ENCODE data around the gene KIF2C.
"Not testable (repeated sequence)": the region's sequence is repeated elsewhere in the genome, so short reads cannot be mapped to it uniquely, and the experiment has no call there.

Gene KIF2C

DNA sequence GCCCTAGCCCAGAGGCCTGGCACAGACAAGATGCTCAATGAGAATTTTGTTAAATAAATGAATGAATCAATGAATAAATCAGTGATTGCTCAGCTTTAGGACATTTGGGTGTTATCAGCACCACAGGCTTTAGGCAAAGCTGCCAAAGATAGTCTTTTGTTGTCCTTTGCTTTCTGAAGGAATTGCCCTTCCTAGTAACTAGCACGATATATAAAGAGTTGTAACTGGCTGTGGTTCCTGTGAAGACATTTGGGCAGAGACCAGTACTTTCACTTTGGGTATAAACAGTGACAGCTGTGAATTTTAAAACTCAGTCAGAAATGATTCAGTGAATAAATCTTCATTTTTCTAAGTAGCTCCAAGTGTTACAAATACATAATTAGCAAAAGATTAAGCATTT is 22.0 kb upstream of the KIF2C start:
- FAIRE-seq (no peak), DNase-seq (ENCODE audit: extremely low spot score, insufficient read length, low read depth) (no peak)

DNA sequence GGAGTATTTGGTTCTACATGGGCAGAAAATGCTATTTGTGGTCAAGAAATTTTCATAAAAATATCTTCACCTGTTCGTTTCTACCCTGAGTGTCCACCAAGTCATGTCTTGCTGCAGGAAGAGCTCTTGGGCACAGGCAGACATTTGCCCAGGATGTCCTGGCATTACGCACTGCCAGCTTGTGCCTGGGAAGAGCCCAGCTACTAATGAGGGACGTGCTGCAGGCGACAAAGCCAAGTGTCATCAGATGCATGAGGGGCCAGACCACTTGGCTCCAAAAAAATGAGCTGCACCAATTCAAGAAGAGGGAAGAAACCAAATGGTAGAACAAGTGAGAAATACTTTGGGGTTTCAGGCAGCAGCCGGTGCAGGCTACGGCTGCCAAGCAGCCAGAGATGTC is 21.5 kb upstream of the KIF2C start:
- no peak for DNase-seq (ENCODE audit: extremely low spot score, insufficient read length, low read depth)
- FAIRE-seq, result peak; percentile 61

DNA sequence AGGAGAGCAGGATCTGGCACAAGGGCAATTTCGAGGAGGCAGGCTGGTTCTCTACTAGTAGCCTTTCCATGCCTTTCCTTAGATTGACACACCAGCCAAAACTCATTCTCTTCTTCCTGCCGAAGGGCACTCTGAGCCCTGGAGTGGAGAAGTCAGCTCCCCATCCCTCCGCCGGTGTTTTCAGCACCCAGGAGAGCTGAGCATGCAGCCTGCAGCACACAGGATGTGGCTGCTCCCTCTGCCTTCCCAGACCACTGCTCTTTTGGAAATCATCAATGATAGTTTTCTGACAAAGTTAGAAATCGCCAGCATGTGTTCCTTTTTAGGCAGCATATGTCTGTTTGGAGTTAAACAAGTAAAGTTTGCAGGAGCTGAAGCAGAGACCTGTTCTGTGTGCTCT is 20.3 kb upstream of the KIF2C start:
- FAIRE-seq (no peak), DNase-seq (ENCODE audit: extremely low spot score, insufficient read length, low read depth) (no peak)

DNA sequence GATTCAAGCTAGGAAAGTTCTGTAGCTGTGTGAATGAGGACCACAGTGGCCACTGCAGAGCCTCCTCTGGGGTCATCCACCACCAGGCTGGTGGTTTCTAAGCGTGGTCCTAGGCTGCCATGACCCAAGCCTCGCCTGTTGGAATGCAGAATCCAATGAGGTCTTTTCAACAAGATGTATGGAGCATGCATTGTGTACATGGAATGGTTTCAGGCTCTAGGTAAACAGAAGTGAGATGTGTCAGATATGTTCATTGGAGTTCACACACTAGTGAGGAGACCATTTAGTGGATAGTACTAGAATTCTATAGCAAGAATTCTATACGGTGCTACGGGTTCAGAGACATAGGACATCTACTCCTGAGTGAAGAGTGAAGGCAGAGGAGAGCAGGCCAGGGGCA is 19.4 kb upstream of the KIF2C start:
- FAIRE-seq (no peak), DNase-seq (ENCODE audit: extremely low spot score, insufficient read length, low read depth) (no peak)

DNA sequence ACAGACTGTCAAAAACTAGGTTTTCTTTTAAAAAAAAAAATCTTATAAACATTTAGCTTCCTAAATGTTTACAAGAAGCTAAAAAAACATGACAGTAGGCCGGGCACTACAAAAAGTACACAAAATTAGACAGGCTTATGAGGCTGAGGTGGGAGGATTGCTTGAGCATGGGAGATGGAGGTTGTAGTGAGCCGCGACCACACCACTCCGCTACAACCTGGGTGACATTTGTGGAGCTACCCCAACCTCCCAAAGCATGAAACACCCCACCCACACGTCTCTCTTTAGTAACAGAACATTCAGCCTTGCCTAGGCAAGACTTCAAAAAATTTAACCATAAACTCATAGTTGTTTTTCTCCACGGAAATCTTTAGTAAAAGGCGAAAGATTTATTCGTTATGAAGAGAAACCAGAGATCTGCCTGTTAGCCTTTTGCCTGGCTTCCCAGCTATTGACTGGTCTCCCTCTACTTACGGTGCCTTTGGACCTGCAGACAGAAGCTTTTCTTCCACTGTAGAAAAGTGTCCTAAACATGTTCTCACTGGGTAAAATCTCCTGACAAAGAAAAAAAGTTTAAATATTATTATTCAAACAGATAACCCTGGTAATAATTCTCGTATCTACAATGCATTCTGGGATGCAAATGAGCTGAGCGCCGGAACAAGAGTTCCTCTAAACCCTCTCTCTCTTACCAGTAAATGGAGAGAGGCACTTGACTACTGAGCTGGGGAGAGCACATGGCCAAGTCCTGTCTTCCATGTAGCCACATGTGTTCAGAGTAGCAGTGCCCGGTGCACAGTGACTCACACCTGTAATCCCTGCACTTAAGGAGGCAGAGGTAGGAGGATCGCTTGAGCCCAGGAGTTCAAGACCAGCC is 17.9 kb upstream of the KIF2C start:
- FAIRE-seq (peak; percentile 87), DNase-seq (ENCODE audit: extremely low spot score, insufficient read length, low read depth) (peak; percentile 61)

DNA sequence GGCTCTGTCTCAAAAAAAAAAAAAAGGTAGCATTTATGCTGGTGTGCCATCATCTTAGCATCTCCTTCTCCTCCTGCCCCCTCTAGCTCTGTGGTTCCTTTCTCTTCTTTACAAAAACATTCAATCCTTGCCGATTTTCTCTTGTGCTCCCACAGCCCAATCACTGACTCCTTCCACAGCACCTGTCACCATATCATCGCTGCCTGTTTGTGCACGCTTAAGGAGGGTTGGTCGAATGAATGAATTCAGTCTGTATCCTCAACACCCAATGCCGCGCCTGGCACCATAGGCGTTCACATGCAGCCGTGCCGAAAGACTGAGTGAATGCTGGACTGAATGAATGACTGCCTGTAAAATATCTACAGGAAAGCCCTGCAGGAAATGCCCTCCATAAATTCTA is 16.6 kb upstream of the KIF2C start:
- no peak for DNase-seq (ENCODE audit: extremely low spot score, insufficient read length, low read depth)
- no peak for FAIRE-seq

DNA sequence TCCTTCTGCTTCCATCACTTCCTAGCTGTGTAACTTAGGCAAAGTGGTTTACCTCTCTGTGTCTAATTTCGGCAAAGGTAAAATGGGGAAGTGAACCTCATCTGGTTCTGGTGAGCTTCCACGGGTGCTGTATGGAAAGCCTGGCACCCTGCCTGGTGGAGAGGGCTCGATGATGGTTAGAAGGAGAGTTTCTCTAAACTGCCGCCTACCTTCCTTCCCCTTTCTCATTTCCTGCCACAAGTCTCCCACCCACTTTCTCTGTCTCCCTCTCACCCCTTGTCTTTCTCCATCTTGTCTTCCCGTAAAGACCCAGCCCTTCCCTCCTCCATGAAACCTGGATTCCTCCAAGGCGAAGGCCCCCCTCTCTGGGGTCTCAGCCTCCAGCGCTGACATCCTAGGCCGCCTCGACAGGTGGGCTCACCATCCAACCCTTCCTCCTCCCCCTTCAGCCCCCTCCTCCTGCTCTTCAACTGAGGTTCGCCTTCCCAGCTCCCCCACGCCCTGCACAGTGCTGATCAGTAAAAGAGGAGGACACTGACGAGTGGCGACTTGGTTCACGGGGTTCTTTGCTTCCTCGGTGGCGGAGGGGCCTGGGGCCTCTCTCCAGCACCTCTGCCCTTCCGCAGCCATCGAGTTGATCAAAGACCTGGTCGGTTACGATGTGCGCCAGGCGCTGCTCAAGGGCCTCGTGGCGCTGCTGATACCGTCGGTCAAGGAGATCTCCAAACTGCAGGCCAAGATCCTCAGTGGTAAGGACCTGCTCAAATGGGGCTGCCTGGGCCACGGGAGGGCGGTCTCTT is 15.9 kb upstream of the KIF2C start:
- FAIRE-seq, result peak; percentile 91
- DNase-seq (ENCODE audit: extremely low spot score, insufficient read length, low read depth), result no peak

DNA sequence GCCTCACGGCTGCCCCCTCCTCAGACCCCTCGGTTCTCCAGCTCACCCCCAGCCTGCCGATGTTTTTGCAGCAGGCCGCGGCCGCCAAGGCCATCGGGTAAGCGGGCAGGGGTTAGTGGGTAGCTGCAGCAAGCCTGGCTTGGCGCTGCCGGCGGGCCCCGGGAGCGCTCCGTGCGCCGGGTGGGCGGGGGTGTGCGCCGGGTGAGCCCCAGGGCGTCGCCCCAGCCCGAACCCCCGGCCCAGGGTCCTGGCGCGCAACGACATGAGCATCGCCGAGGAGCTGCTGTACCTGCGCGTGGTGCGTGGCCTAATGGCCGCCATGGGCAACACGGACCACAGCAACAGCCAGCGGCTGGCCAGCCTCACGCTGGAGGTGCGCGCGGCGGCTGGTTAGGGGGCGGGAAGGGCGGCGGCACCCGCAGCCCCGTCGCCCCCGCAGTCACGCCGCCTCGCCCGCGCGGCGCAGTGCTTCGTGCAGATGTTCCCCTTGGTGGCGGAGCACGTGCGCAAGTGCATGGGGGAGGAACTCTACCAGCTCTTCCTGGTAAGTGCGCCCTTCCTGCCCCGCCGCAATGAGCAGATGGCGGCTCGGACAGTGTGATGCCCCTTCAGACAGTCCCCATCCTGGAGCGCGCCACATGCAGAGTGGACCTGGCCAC is 15.2 kb upstream of the KIF2C start:
- no peak for FAIRE-seq

DNA sequence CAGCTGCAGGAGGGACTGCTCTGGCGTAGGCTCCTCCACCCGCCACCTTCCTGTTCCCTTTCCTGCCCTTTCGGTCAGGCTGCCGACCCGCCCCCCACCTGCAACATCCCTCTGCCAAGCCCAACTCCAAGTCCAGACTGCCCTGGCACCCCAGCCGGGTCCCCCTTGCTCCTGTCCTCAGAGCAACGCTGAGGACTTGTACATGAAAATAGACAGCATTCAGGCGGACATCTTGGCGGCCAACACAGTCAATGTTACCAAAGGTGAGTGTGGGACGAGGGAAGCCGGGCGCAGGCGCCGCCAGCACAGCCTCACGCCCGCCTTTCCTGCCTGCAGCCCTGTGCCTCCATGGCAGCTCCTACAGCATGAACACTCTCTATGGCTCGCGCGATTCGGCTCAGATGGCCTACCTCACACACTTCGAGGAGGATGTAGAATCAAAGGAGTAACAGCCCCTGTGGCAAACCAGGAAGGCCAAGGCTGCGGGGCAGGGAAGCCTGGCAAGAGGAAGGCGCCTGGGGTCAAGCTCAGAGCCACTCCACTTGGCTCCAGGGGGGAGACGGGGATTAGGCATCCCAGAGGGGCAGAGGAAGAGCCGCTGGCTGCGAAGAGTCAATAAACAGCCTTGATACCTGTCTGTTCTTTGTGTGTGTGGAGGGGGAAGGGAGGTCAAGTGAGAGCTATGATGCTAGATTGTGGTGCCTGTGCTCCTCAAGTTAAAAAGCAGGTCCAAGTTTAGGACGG is 14.5 kb upstream of the KIF2C start:
- no peak for FAIRE-seq

More for the DNA sequence above, 15.2 kb upstream of the KIF2C start:
- no peak for DNase-seq (ENCODE audit: extremely low spot score, insufficient read length, low read depth)

DNA sequence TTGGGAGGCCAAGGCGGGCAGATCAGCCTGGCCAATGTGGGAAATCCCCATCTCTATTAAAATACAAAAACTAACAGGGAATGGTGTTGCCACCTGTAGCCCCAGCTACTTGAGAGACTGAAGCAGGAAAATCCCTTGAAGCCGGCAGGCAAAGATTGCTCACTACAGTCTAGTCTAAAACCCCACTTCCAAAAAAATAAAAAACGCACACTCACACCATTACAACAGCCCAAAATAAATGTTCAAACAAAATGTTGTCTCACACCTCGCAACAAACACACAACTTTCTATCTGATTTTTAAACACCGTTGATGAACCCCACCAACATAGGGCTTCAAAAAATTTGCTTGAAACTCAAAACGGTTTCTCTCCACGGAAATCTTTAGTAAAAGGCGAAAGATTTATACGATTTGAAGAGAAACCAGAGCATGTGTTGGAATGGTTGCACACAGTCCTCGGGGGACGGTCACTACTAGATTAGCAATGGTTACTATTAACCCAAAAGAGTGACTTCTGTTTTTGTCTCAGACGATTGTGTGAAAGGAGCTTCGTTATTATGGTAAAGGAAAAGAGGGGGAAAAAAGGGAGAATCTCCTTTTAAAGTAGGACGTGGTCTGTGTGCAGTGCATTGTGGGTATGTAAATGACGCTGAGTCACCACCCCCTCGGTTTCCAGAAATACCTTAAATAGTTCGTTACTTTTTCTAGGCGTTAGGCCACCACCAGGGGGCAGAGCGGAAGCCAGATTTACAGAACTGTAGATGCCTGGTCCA is 8.7 kb upstream of the KIF2C start, which contains the start of gene RNU5D-1:
Gene RNU5D-1, minus strand, starts transcription at position 430 of the 772 bp plus-strand sequence.
- FAIRE-seq (no peak), DNase-seq (ENCODE audit: extremely low spot score, insufficient read length, low read depth) (no peak)

More for the DNA sequence above, 14.5 kb upstream of the KIF2C start:
- no peak for DNase-seq (ENCODE audit: extremely low spot score, insufficient read length, low read depth)

DNA sequence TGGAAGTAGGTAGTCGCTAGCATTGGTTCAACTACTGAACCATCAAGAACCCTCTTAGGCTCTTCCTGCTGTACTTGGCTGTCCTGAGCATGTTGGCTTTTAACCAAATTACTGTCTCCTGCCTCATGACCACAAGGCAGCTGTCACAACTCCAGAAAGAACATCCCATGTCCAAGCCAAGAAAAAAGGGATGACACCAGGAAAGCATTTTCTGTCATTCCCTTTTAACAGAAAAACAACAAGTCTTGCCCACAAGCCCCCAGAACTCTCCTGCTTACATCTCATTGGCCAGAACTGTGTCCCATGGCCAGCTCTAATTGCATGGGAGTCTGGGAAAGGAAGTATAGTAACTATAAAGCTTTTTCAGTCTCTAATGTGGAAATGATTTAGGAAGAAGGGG is 6.3 kb upstream of the KIF2C start:
- DNase-seq (ENCODE audit: extremely low spot score, insufficient read length, low read depth) (no peak), FAIRE-seq (no peak)

DNA sequence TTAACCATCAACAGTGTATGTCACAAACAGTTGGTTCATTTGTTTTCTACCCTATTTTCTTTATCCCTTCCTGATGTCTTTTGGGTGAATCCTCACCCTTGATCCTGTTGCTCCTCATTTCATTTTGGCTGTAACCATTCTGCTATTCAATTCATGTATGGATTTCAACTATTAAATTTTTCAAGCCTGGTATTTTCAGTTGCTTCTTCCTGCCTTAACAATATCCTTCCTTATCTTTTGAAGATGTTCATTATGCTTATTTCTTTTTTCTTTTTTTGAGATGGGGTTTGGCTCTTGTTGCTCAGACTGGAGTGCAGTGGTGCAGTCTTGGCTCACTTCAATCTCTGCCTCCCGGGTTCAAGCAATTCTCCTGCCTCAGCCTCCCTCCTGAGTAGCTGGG is 5.9 kb upstream of the KIF2C start:
- FAIRE-seq (no peak), DNase-seq (ENCODE audit: extremely low spot score, insufficient read length, low read depth) (no peak)

DNA sequence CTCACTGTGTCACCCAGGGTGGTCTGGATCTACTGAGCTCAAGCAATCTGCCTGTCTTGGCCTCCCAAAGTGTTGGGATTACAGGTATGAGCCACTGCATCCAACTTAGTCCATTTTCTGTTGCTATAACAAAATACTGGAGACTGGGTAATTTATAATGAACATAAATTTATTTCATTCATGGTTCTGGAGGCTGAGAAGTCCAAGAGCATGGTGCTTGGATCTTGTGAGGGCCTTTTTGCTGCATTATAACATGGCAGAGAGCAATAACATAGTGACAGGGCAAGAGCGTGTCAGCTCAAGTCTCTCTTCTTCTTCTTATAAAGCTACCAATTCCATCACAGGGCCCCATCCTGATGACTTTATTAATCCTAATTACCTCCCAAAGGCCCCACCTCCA is 3.6 kb upstream of the KIF2C start:
- no peak for DNase-seq (ENCODE audit: extremely low spot score, insufficient read length, low read depth)

DNA sequence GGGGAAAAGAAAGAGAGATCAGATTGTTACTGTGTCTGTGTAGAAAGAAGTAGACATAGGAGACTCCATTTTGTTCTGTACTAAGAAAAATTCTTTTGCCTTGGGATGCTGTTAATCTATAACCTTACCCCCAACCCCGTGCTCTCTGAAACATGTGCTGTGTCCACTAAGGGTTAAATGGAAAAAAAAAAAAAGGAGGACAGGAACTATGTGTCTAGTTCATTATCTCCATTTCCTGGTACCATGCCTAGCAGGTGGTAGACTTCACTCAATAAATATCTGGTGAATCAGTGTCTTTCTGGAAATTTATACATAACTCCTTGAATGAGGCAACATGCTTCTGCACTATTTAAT is 707 bp upstream of the KIF2C start:
- not testable (repeated sequence) for DNase-seq (ENCODE audit: extremely low spot score, insufficient read length, low read depth); FAIRE-seq

More for the DNA sequence above, 3.6 kb upstream of the KIF2C start:
- FAIRE-seq, result no peak

DNA sequence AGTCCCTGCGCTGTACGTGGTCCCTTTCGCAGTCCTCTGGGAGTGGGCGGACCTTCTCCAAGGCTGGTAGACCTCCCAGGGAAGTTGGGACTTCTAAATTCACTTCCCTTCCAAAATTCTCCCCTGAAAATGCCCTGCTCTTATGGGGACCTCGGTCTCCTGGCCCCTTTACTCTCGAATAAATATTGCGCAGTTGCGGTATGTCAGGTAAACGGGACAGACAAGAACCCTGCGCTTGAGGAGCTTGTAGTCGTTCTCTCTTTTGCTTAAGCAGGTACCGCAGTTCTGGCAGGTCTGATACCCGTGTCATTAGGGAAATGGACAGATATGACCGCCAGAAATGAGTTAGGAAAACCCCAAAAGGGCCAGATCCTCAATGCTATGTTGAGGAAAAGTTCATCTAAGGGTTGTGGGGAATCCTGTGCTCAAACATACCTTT is 561 bp downstream of the KIF2C start:
- DNase-seq (ENCODE audit: extremely low spot score, insufficient read length, low read depth), result no peak
- FAIRE-seq, result no peak

DNA sequence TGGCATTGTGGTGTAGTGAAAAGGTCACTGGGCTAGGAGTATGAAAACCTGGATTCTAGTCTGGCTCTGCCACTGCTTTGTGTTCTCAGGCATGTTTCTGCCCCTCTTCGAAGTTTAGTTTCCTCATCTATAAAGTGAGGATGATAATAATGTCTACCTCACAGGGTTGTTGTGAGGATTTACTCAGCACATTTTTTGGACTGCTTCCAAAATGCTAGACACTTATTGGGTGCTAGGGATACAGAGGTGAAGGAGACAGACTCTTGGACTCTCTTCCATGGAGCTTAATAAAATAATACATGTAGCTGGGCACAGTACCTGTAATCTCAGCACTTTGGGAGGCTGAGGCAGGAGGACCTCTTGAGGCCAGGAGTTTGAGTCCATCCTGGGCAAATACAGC is 3.6 kb downstream of the KIF2C start:
- DNase-seq (ENCODE audit: extremely low spot score, insufficient read length, low read depth), result no peak

DNA sequence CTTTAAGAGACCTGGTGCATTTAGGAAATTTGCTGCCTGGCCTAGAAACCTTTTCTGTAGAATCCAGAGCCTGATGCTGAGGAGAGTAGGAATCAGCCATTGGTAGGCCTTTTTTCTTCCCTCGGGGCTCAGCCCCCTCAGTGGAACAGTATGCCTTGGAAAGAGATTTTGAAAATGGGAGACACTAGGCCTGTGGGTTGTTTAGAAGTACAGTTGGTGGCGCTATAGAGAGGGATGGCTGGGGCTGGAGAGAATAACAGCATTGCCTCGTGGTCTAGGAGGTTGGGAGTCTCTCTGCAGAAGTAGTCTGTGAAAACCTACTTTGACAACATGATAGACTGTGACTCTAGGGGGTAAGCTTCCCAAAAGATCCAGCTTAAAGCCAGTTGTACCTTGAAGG is 8.2 kb downstream of the KIF2C start:
- no peak for DNase-seq (ENCODE audit: extremely low spot score, insufficient read length, low read depth)
- FAIRE-seq, result no peak

More for the DNA sequence above, 3.6 kb downstream of the KIF2C start:
- FAIRE-seq, result no peak

DNA sequence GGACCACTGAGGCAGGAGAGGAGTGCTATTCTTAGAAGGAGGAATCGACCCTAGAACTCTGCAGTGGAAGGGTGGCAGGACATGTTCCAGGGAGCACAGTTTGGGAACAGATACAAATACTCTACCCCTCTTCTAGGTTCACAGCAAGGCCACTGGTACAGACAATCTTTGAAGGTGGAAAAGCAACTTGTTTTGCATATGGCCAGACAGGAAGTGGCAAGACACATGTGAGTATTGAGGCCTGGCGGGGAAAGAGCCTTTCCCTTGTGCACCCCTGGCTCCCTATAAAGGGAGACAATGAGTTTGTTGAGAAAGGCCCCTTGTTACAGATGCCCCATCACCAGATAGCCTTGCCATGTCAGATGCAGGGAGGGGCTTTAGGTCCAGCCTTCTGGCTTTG is 17.8 kb downstream of the KIF2C start:
- FAIRE-seq, result peak; percentile 76

DNA sequence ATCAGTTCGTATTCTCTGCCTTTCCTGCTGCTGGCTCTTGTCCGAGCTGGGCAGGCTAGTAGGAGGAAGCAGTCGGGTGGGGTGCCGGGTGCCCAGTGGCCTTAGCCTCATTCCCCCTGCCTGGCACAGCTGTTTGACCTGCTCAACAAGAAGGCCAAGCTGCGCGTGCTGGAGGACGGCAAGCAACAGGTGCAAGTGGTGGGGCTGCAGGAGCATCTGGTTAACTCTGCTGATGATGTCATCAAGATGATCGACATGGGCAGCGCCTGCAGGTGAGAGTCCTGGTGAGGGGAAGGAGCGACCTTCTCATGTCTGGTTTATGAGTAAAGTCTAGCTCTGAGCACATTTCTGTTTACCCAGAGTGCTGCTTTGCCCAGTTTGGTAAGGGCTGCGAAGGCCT is 19.4 kb downstream of the KIF2C start:
- DNase-seq (ENCODE audit: extremely low spot score, insufficient read length, low read depth) (no peak), FAIRE-seq (no peak)

More for the DNA sequence above, 17.8 kb downstream of the KIF2C start:
- no peak for DNase-seq (ENCODE audit: extremely low spot score, insufficient read length, low read depth)
